NT2/D1 (cell line): ENCODE data around the gene PIGBOS1.

Source experiments
- DNase-seq: peaks from one replicate; pipeline ENCODE4 v3.0.0-alpha.2; 2011; ENCODE audit warnings: low read depth, low spot score
- H3K27me3 ChIP-seq: 2 replicates; pipeline ENCODE4 v1.6.0; 2011; ENCODE audit warnings: mild to moderate bottlenecking; ENCODE audit not compliant: insufficient read length, insufficient read depth
- H3K36me3 ChIP-seq: 2 replicates; pipeline ENCODE4 v1.6.1; 2011; ENCODE audit warnings: mild to moderate bottlenecking, low read length, mixed read lengths; ENCODE audit not compliant: insufficient read depth, insufficient read length
- H3K4me1 ChIP-seq: 2 replicates; pipeline ENCODE4 v1.5.1; 2011; ENCODE audit not compliant: insufficient read depth, insufficient read length
- H3K4me3 ChIP-seq: 2 replicates; pipeline ENCODE4 v1.5.1; 2011; ENCODE audit warnings: low read depth; ENCODE audit not compliant: insufficient read length
- H3K9ac ChIP-seq: 2 replicates; pipeline ENCODE4 v1.6.0; 2011; ENCODE audit warnings: low read depth; ENCODE audit not compliant: insufficient read length
- H3K9me3 ChIP-seq: 2 replicates; pipeline ENCODE4 v1.5.1; 2011; ENCODE audit warnings: mild to moderate bottlenecking, low read length; ENCODE audit not compliant: insufficient read depth
- SUZ12 ChIP-seq: IDR thresholded peaks from 2 replicates; pipeline ENCODE4 v1.6.1; 2011; ENCODE audit not compliant: insufficient read length, insufficient read depth; ENCODE audit errors: extremely low read depth
- YY1 ChIP-seq: IDR thresholded peaks from 2 replicates; pipeline ENCODE4 v1.6.1; 2011; ENCODE audit not compliant: insufficient read length, insufficient read depth
- ZNF274 ChIP-seq: IDR thresholded peaks from 2 replicates; pipeline ENCODE4 v1.6.1; 2011; ENCODE audit warnings: mild to moderate bottlenecking, low read depth, low read length

The PIGBOS1 gene

GRCh38 chr15:55356985-55357585, 38.2 kb upstream of the PIGBOS1 start:
- no peak overlapping the region for H3K9ac ChIP-seq
- TF ChIP-seq SUZ12 (no peak), YY1 (no peak), ZNF274 (no peak)
- peaks cover 4% of the 10 kb centered on the region for H3K36me3 ChIP-seq
- no peaks in the 10 kb centered on the region for H3K9me3 ChIP-seq
- no peaks in the 10 kb centered on the region for H3K4me1 ChIP-seq
- DNase-seq, result no peak
- H3K4me3 ChIP-seq, result no peak overlapping the region
- no peaks in the 10 kb centered on the region for H3K27me3 ChIP-seq

GRCh38 chr15:55353025-55353424, 34.1 kb upstream of the PIGBOS1 start:
- Histone ChIP-seq H3K4me1 (no peaks in the 10 kb centered on the region), H3K27me3 (no peaks in the 10 kb centered on the region), H3K9me3 (no peaks in the 10 kb centered on the region), H3K9ac (no peak overlapping the region), H3K36me3 (peaks cover 4% of the 10 kb centered on the region), H3K4me3 (no peak overlapping the region)
- no peak for DNase-seq
- TF ChIP-seq SUZ12 (no peak), YY1 (no peak), ZNF274 (no peak)

GRCh38 chr15:55349282-55349681, 30.4 kb upstream of the PIGBOS1 start:
- H3K36me3 ChIP-seq, result no peaks in the 10 kb centered on the region

GRCh38 chr15:55348281-55348778, 29.4 kb upstream of the PIGBOS1 start:
- no peaks in the 10 kb centered on the region for H3K36me3 ChIP-seq
- TF ChIP-seq YY1 (no peak), SUZ12 (no peak), ZNF274 (no peak)
- no peaks in the 10 kb centered on the region for H3K4me1 ChIP-seq
- no peak for DNase-seq
- H3K4me3 ChIP-seq, result no peak overlapping the region
- H3K9ac ChIP-seq, result no peak overlapping the region
- no peaks in the 10 kb centered on the region for H3K27me3 ChIP-seq
- H3K9me3 ChIP-seq, result no peaks in the 10 kb centered on the region

More at GRCh38 chr15:55349282-55349681, 30.4 kb upstream of the PIGBOS1 start:
- no peak for DNase-seq
- H3K4me3 ChIP-seq, result no peak overlapping the region
- no peaks in the 10 kb centered on the region for H3K9me3 ChIP-seq
- no peak for TF ChIP-seq SUZ12
- no peak for TF ChIP-seq YY1
- no peak for TF ChIP-seq ZNF274
- H3K9ac ChIP-seq, result no peak overlapping the region
- no peaks in the 10 kb centered on the region for H3K4me1 ChIP-seq
- no peaks in the 10 kb centered on the region for H3K27me3 ChIP-seq

- no peaks in the 10 kb centered on the region for H3K9me3 ChIP-seq
- H3K36me3 ChIP-seq, result peaks cover 4% of the 10 kb centered on the region
- H3K9ac ChIP-seq, result no peak overlapping the region
- H3K4me3 ChIP-seq, result no peak overlapping the region
- H3K27me3 ChIP-seq, result no peaks in the 10 kb centered on the region
- peak; percentile 22 for DNase-seq
- TF ChIP-seq YY1 (no peak), SUZ12 (no peak), ZNF274 (no peak)
- no peaks in the 10 kb centered on the region for H3K4me1 ChIP-seq
Observed at GRCh38 chr15:55344206-55344605, 25.3 kb upstream of the PIGBOS1 start.

- H3K36me3 ChIP-seq, result peaks cover 4% of the 10 kb centered on the region
- TF ChIP-seq YY1, result no peak
- no peaks in the 10 kb centered on the region for H3K4me1 ChIP-seq
- H3K9ac ChIP-seq, result no peak overlapping the region
- no peak overlapping the region for H3K4me3 ChIP-seq
- H3K27me3 ChIP-seq, result no peaks in the 10 kb centered on the region
- H3K9me3 ChIP-seq, result no peaks in the 10 kb centered on the region
- no peak for DNase-seq
Observed at GRCh38 chr15:55343168-55343567, 24.2 kb upstream of the PIGBOS1 start.

GRCh38 chr15:55337160-55337559, 18.2 kb upstream of the PIGBOS1 start:
- no peak for DNase-seq
- no peaks in the 10 kb centered on the region for H3K27me3 ChIP-seq
- peaks cover 7% of the 10 kb centered on the region for H3K36me3 ChIP-seq
- H3K9me3 ChIP-seq, result no peaks in the 10 kb centered on the region
- TF ChIP-seq SUZ12 (no peak), YY1 (no peak), ZNF274 (no peak)
- no peak overlapping the region for H3K9ac ChIP-seq
- H3K4me3 ChIP-seq, result no peak overlapping the region
- no peaks in the 10 kb centered on the region for H3K4me1 ChIP-seq

- no peaks in the 10 kb centered on the region for H3K9me3 ChIP-seq
- DNase-seq, result no peak
- peaks cover 3% of the 10 kb centered on the region for H3K36me3 ChIP-seq
- no peaks in the 10 kb centered on the region for H3K4me1 ChIP-seq
- H3K27me3 ChIP-seq, result no peaks in the 10 kb centered on the region
- H3K4me3 ChIP-seq, result no peak overlapping the region
- TF ChIP-seq SUZ12 (no peak), ZNF274 (no peak), YY1 (no peak)
- no peak overlapping the region for H3K9ac ChIP-seq
Observed at GRCh38 chr15:55334997-55335396, 16.1 kb upstream of the PIGBOS1 start.
